GM23338 (cell line): ENCODE results near the gene TMEM175. TPM values are rescaled to one million over a fixed set of nuclear protein-coding genes. Genes with fewer than 3 reads are reported as not detected.

Experiments used
- ATAC-seq: fragments of 200-7000 bp; cut with Tn5 transposase; 3 replicates; pipeline ENCODE4 v1.9.1; 2020
- DNase-seq: peaks from one replicate; pipeline ENCODE4 v3.0.0-alpha.2; 2015; ENCODE audit warnings: low spot score
- H2AFZ ChIP-seq: fragments of 200-600 bp; sonication (generic); 2 replicates; pipeline ENCODE4 v1.8.0; 2016; ENCODE audit warnings: antibody characterized with exemption, mild to moderate bottlenecking, moderate library complexity
- H3F3A ChIP-seq: fragments of 200-600 bp; sonication (generic); replicated peaks from 2 replicates; pipeline ENCODE4 v1.8.0; 2017; ENCODE audit warnings: antibody characterized with exemption, mixed run types, low read depth
- H3K27ac ChIP-seq: fragments of 200-600 bp; sonication (generic); 2 replicates; pipeline ENCODE4 v1.6.1; 2016; ENCODE audit warnings: low read depth
- H3K27me3 ChIP-seq: fragments of 200-600 bp; sonication (generic); 2 replicates; pipeline ENCODE4 v1.8.0; 2016; ENCODE audit warnings: mild to moderate bottlenecking, mixed run types, moderate library complexity; ENCODE audit not compliant: insufficient read depth
- H3K36me3 ChIP-seq: fragments of 200-600 bp; sonication (generic); 2 replicates; pipeline ENCODE4 v1.8.0; 2016; ENCODE audit warnings: mild to moderate bottlenecking; ENCODE audit not compliant: insufficient read depth
- H3K4me1 ChIP-seq: fragments of 200-600 bp; sonication (generic); 2 replicates; pipeline ENCODE4 v1.8.0; 2016; ENCODE audit warnings: mild to moderate bottlenecking, moderate library complexity; ENCODE audit not compliant: insufficient read depth
- H3K4me2 ChIP-seq: fragments of 200-600 bp; sonication (generic); 2 replicates; pipeline ENCODE4 v1.7.1; 2017; ENCODE audit warnings: mixed run types
- H3K4me3 ChIP-seq: fragments of 200-600 bp; sonication (generic); 2 replicates; pipeline ENCODE4 v1.6.1; 2016; ENCODE audit warnings: mixed run types
- H3K79me2 ChIP-seq: fragments of 200-600 bp; sonication (generic); replicated peaks from 2 replicates; pipeline ENCODE4 v1.8.0; 2017; ENCODE audit warnings: mild to moderate bottlenecking; ENCODE audit not compliant: insufficient read depth
- H3K9me2 ChIP-seq: fragments of 200-600 bp; sonication (generic); 2 replicates; pipeline ENCODE4 v1.8.0; 2017; ENCODE audit not compliant: insufficient read depth
- H4K20me1 ChIP-seq: fragments of 200-600 bp; sonication (generic); replicated peaks from 2 replicates; pipeline ENCODE4 v1.8.0; 2017; ENCODE audit warnings: mild to moderate bottlenecking; ENCODE audit not compliant: insufficient read depth
- H3K27ac Mint-ChIP-seq: 2 replicates; pipeline ENCODE4 v1.8.0; 2020; ENCODE audit warnings: inconsistent platforms, mild to moderate bottlenecking, moderate library complexity, mixed read lengths
- H3K27me3 Mint-ChIP-seq: 3 replicates; pipeline ENCODE4 v1.8.0; 2022; ENCODE audit warnings: low read depth, mild to moderate bottlenecking, moderate library complexity, mixed read lengths, inconsistent platforms; ENCODE audit not compliant: insufficient read depth, poor library complexity
- H3K36me3 Mint-ChIP-seq: 3 replicates; pipeline ENCODE4 v1.8.0; 2021; ENCODE audit warnings: low read depth, mild to moderate bottlenecking, inconsistent platforms, moderate library complexity, mixed read lengths
- H3K4me1 Mint-ChIP-seq: 3 replicates; pipeline ENCODE4 v1.8.0; 2020; ENCODE audit warnings: mild to moderate bottlenecking, inconsistent platforms, mixed read lengths
- H3K4me3 Mint-ChIP-seq: 3 replicates; pipeline ENCODE4 v1.8.0; 2021; ENCODE audit warnings: moderate library complexity, mild to moderate bottlenecking, inconsistent platforms, mixed read lengths
- H3K9me3 Mint-ChIP-seq: 3 replicates; pipeline ENCODE4 v1.8.0; 2020; ENCODE audit warnings: moderate library complexity, mild to moderate bottlenecking, inconsistent platforms, mixed read lengths
- CREB1 ChIP-seq: fragments of 250-450 bp; sonication (Bioruptor Pico); IDR thresholded peaks from 2 replicates; pipeline ENCODE4 v1.5.0; 2020; ENCODE audit warnings: low read depth, mild to moderate bottlenecking, moderate library complexity
- EZH2 ChIP-seq: fragments of 200-600 bp; sonication (generic); IDR thresholded peaks from one replicate; pipeline ENCODE4 v1.8.0; 2017; ENCODE audit warnings: antibody characterized with exemption, mild to moderate bottlenecking, low read depth; ENCODE audit not compliant: unreplicated experiment
- JUNB ChIP-seq: IDR thresholded peaks from one replicate; pipeline ENCODE4 v1.6.1; 2016; ENCODE audit warnings: antibody characterized with exemption; ENCODE audit not compliant: unreplicated experiment
- ZNF462 ChIP-seq: fragments of 250-450 bp; sonication (Bioruptor Pico); IDR thresholded peaks from 2 replicates; pipeline ENCODE4 v1.5.0; 2020; ENCODE audit warnings: mild to moderate bottlenecking, moderate library complexity
- polyA plus RNA-seq: library from polyadenylated mRNA; unstranded; fragments of >200 nt; fragmentation: Nextera tagmentation; extraction: Ambion mirVana; gene quantifications from 2 replicates; pipeline ENCODE4 v1.2.1, GENCODE V29; 2016
- total RNA-seq: library from RNA; depleted of rRNA; stranded (reverse); fragments of >200 nt; shearing (Covaris generic); gene quantifications from 2 replicates; pipeline ENCODE4 v1.2.3, GENCODE V29; 2014

The TMEM175 gene
- total and polyA plus RNA-seq, 2 experiments from 2014 or later: 8.0 to 11.4 TPM

- H3K79me2 ChIP-seq: no peaks in the 10 kb centered on the region
- peak overlapping the region; percentile 57; the same call in 1 of the 2 replicates for H3K4me3 ChIP-seq
- Mint-ChIP-seq H3K27ac (no peak overlapping the region), H3K4me1 (peaks cover 4% of the 10 kb centered on the region; the same call in 2 of the 3 replicates), H3K36me3 (no peaks in the 10 kb centered on the region), H3K27me3 (peaks cover 55% of the 10 kb centered on the region), H3K9me3 (no peaks in the 10 kb centered on the region), H3K4me3 (peak overlapping the region; percentile 63)
- TF ChIP-seq JUNB (no peak), ZNF462 (no peak)
- H3K4me2 ChIP-seq: peak overlapping the region; percentile 80; the same call in 1 of the 2 replicates
- no peak for DNase-seq
- no peak overlapping the region for H3K27ac ChIP-seq
- no peaks in the 10 kb centered on the region; the same call in 1 of the 2 replicates for H4K20me1 ChIP-seq
- no peaks in the 10 kb centered on the region for H3K36me3 ChIP-seq
- H3K9me2 ChIP-seq: no peaks in the 10 kb centered on the region
- ATAC-seq: no peak; the same call in 2 of the 3 replicates
- no peak overlapping the region for H2AFZ ChIP-seq
- H3K27me3 ChIP-seq: peaks cover 62% of the 10 kb centered on the region
- no peaks in the 10 kb centered on the region for H3F3A ChIP-seq
- no peaks in the 10 kb centered on the region; the same call in 1 of the 2 replicates for H3K4me1 ChIP-seq
Measured at GRCh38 chr4:996997-997374, 64.7 kb downstream of the TMEM175 start.

- Mint-ChIP-seq H3K36me3 (no peaks in the 10 kb centered on the region), H3K27ac (no peak overlapping the region), H3K4me1 (peaks cover 4% of the 10 kb centered on the region; the same call in 2 of the 3 replicates), H3K4me3 (peak overlapping the region; percentile 38; the same call in 1 of the 3 replicates), H3K27me3 (peaks cover 58% of the 10 kb centered on the region), H3K9me3 (peaks cover 2% of the 10 kb centered on the region; the same call in 2 of the 3 replicates)
- Histone ChIP-seq H3K27ac (no peak overlapping the region), H3K79me2 (no peaks in the 10 kb centered on the region), H3K36me3 (no peaks in the 10 kb centered on the region), H3K9me2 (no peaks in the 10 kb centered on the region), H3K4me1 (no peaks in the 10 kb centered on the region; the same call in 1 of the 2 replicates), H3K4me2 (peak overlapping the region; percentile 80), H4K20me1 (no peaks in the 10 kb centered on the region; the same call in 1 of the 2 replicates), H2AFZ (peak overlapping the region; percentile 43; the same call in 1 of the 2 replicates), H3K4me3 (peak overlapping the region; percentile 57), H3K27me3 (peaks cover 67% of the 10 kb centered on the region), H3F3A (no peaks in the 10 kb centered on the region)
- TF ChIP-seq CREB1 (CRISPR knock-in tag) (no peak), EZH2 (peak; percentile 56)
- ATAC-seq: peak; percentile 14
- peak; percentile 55 for DNase-seq
Measured at GRCh38 chr4:997375-998071, 65.3 kb downstream of the TMEM175 start.
